Thyroid gland (tissue), 4 donors: ENCODE measurements around the gene TBX2.

Experiments
- CTCF ChIP-seq, 6 experiments: fragments of 200-600 bp in 3 of 6; fragments of 450-650 bp in 3 of 6; sonication (generic) in 3 of 6; IDR thresholded peaks; one replicate each; pipeline ENCODE4 v1.5.1; 2016 to 2019; ENCODE audit warnings: antibody characterized with exemption in 6 of 6, mild to moderate bottlenecking in 2 of 6, inconsistent platforms in 1 of 6, moderate library complexity in 1 of 6
- POLR2A ChIP-seq, 2 donors: fragments of 450-650 bp; IDR thresholded peaks; one replicate each; pipeline ENCODE4 v1.6.1; 2017; ENCODE audit warnings: antibody characterized with exemption in 2 of 2, mild to moderate bottlenecking in 2 of 2, moderate library complexity in 1 of 2

GRCh38 chr17:61402978-61403800, 3.5 kb downstream of the TBX2 start:
- no peak for TF ChIP-seq CTCF (IDR thresholded peaks at IDR 0.05)
- no peak for TF ChIP-seq POLR2A (IDR thresholded peaks at IDR 0.05)
